GM18498 (cell line): ENCODE measurements around the gene EDEM1.

Experiments
- ATAC-seq: cut with Tn5 transposase; IDR thresholded peaks from one replicate; pipeline ENCODE4 v1.9.1; 2021; ENCODE audit warnings: mild to moderate bottlenecking, moderate library complexity; ENCODE audit not compliant: unreplicated experiment

The EDEM1 gene

DNA sequence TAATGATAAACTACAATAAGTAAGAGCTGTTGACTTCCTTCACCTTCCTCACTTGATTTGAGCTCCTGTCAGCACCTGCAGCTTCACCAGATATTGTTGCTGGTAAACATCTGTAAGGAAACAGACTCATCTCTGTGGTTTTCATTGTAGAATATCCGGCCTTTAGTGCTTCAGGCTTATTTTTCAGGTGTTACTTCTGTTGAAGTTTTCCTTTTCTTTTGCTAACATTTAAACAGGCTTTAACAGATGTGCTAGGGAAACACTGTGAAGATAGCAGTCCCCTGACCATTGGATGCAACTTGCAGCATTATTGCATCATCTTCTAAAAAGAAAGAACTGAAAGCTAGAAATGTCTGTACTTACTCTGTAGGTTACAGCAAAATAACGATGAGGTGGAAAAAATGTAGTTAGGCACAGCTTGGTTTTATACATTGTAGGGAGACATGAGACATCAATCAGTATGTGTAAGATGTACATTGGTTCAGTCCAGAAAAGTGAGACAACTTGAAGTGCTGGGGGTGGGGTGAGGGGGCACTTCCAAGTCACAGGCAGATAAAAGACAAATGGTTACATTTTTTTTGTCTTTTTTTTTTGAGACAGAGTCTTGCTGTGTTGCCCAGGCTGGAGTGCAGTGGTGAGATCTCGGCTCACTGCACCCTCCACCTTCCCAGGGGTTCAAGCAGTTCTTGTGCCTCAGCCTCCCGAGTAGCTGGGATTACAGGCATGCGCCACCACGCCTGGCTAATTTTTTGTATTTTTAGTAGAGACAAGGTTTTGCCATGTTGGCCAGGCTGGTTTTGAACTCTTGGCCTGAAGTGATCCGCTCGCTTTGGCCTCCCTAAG lies 10.2 kb downstream of the EDEM1 start:
- peak; percentile 63 for ATAC-seq

- ATAC-seq, result no peak
Measured at GRCh38 chr3:5198313-5198677, 10.8 kb downstream of the EDEM1 start.

DNA sequence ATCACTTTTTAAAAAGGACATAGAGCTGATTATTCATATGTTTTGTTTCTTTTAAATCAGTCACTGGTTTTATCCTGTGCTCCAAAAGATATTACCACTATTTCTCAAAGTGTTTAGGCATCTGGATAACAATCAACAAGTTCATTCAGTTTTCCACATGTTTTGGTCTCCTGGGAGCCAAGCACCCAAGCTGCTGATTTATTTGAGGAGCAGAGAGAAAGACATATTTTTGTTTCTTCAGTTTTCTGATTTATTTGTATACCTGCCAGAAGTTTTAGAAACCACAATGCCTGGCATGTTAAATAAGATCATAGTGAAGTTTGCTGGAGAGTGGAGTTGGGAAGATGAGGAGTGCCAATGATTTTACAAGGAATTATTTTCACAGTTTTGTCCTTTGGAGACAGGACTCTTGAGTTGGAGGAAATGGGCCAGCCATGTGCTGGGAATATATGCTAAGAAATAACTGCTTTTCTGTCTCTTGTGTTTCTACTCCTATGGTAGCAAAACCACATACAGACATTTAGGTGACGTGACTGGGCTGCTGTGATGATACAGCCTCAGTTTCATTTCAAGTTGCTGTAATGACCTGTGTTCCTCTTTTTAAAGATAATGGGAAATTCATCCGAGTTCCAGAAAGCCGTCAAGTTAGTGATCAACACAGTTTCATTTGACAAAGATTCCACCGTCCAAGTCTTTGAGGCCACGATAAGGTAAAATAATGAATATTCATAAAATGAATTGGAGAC lies 11.7 kb downstream of the EDEM1 start:
- ATAC-seq, result peak; percentile 37

DNA sequence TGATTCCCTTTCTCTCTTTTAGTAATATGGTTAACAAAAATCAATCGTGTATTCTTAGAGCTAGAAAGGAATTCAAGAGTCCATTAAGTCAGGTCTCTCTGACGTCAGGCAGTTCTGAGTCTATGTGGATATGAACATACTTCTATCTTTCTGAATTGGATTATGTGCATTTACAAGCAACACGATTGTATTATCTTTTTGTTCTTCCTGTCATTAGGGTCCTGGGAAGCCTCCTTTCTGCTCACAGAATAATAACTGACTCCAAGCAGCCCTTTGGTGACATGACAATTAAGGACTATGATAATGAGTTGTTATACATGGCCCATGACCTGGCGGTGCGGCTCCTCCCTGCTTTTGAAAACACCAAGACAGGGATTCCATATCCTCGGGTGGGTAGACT lies 14.0 kb downstream of the EDEM1 start:
- ATAC-seq, result no peak

DNA sequence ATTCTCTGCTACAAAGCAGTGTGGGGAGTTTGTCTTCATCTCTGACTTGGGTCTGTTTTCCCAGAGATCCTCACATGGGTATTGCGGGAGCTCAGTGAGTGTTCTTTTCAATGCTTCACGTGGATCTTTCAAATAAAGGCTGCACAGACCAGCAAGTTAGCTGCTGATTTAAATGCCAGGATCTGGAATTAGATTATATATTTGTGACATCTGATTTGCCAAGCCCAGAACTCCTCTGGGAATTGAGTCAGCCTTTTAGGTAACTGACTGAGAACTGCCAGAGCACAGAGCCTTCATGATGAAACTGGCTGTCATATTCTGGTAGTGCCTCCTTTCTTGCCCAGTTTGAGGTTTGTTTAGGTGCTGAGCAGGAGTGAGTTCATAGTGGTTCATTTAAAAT lies 14.7 kb downstream of the EDEM1 start:
- ATAC-seq, result no peak

DNA sequence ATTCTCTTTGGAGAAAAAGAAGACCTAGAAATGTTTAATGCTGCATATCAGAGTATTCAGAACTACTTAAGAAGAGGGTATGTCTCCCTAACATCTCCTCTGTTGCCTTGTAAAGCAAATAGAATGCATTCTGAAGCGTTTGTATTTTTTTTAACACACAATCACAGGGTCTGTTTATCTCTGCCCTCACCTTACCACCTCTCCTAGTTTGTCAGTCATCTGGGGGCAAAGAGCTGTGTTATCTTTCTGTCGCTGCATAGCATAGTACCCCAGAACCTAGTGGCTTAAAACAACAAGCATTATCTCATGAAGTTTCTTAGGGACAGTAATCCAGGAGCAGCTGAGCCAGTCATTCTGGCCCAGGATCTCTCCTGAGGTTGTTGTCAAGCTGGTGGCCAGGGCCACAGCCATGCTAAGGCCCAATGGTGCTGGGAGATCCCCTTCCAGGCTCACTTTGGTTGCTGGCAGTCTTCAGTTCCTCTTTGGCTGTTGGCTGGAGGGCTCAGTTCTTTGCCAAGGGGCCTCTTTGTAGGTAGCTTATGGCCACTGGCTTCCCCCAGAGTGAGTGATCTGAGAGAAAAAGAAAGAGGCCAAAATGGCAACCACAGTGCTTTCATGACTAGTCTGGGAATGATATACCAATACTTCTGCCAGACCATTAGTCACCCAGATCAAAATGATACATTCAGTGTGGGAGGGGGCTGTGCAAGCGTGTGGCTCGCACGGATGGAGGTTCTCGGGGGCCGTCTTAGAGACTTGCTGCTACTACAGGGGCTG lies 17.8 kb downstream of the EDEM1 start:
- ATAC-seq, result peak; percentile 99

- no peak for ATAC-seq
Measured at GRCh38 chr3:5210926-5211325, 23.4 kb downstream of the EDEM1 start.

GRCh38 chr3:5212628-5213573 lies 25.4 kb downstream of the EDEM1 start:
- no peak for ATAC-seq

DNA sequence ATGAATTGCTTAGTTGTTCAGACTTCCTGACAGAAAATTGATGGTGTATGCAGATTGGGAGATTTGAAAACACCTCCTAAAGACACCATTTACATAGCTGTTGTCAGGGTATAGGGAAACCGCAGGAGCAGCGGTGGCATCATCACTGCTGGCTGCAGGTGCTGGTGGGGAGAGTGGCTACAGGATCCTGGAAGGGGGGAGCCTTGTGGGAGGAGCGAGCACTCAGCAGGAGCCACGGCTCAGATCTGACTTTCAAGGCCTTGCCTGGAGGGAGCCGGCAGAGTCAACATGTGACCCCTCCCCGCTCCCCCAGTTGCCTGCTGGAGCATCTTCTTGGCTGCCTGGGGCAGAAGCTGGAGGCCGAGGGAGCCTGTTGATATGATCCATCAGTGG lies 26.1 kb downstream of the EDEM1 start:
- no peak for ATAC-seq

DNA sequence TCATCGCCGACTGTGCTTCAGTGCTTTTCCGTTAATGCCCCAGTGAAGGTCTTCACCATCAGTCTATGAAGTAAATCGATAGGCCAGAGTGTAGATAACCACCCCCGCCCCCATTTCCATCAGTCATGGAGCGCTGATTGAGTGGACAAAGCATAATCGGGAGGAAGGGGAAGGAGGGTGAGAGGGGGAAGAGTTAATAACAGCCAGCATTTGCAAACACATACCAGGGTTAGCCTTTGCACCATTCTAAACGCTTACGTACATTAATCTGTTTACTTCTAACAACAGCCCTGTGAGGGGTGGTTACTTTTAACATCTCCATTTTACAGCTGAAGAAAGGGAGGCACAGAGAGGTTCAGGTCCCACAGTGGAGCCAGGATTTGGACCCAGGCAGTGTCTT lies 26.8 kb downstream of the EDEM1 start:
- no peak for ATAC-seq

GRCh38 chr3:5217824-5218595 lies 30.5 kb downstream of the EDEM1 start:
- ATAC-seq, result no peak

DNA sequence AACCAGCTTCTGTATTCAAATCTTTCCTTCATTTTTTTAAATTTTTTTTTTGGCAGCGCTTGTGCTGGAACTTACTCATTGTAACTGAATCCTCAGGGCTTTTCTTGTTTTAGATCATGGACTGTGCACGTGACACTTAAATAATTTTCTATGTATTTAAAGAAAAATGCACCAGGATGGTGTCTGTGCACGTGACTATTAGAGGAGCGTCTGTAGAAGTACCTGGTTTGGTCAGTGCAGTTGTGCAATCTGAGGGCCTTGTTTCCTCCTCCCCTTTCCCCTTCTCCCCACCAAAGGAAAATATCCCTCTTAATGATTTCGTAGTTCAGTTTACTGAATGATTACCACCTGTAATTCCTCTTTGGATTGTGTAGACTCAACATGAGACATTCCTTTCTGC lies 31.3 kb downstream of the EDEM1 start:
- no peak for ATAC-seq

DNA sequence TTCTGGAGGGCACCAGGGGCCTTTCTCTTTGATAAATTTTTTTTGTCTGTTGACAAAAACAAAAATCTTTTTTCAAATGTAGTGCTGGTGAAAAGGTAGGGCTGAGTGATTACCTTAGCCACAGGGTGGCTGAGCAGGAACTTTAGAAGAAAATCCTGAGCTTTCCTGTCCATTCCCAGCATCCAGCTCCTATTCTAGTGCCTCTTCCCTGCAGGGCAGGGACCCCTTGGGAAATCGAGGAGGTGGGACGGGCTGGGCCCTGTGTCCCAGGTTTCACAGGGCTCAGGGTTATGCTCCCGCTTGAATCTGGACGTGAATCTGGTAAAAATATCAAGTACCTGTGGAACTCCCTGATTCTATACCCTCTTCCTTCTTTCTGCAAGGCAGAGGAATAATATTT lies 31.7 kb downstream of the EDEM1 start:
- no peak for ATAC-seq

DNA sequence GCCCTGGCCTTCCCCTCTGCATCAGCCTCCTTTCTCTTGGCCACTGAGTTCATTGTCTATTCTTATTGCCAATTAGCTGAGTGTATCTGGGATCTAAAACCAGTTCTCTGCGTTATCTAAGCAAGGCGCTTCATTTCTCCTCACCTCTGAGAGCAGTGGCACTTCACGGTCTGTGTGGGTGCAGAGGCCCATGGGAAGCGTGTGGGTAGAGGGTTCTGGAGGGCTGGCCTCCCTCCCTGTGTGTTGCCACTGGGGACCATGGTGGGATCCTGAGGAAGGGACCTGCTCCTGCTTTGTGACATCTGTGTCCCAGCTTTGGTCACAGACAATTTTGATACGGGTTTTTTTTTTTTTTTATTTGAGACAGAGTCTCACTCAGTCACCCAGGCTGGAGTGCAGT lies 32.7 kb downstream of the EDEM1 start:
- no peak for ATAC-seq

DNA sequence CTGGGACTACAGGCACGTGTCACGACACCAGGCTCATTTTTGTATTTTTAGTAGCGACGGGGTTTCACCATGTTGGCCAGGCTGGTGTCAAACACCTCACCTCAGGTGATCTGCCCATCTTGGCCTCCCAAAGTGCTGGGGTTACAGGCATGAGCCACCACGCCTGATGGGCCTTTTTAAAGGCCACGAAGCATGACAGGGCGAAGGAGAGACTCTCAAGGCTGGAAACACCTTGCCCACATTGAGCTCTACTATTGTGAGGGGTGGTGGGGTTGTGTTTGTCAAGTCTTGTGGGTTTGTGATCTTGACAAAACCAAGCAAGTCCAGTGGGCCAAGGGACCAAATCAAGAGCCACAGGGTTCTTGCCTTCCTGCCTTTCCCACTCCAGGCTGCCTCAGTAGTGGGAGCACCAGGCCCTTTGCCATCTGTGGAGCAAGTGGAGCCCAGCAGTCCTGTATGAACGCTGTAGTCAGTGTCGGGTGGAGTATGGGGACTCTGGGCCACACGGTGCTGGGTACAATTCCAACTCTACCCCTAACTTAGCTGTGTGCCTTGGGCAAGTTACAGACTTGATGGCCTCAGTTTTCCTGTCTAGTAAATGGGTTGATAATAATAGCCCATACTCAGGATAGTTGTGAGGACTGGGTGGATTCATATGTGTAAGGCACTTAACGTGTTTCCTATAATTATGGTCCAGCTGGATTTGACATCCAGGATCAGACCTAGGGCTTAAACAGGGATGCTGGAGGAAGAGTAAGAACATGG lies 33.3 kb downstream of the EDEM1 start:
- no peak for ATAC-seq

GRCh38 chr3:5221701-5222100 lies 34.2 kb downstream of the EDEM1 start:
- ATAC-seq, result no peak

DNA sequence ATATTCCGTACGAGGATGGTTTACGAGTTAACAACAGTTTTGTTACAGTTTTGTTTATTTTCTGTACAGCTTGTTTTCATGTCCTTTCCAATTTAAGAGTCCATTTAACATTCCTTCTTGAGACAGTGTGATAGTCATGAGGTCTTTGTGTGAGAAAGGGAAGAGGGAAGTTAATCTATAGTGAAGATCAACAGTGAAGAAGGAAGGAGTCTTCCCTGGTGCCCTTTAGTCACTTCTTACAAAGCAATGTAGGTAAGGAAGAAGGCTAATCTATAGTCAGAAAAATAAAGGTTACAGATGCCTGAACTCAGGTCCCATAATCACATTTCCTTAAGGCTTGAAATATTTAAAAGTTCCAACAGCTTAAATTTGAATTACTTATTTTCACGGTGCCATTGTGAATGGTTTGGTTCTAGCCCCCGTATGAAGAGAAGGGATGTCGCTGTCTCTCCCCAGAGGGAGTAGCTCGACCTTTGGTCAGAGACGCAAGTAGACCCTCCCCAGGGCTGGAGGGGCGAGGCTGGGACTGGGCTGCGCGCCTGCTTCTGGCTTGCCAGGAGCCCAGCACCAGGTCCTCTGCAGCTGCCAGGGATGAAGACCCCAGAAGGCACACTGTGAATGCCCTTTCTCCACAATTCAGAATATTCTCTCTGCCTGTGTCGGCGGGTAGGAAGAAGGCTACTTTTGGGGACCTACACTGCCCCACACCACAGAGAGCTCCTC lies 34.9 kb downstream of the EDEM1 start:
- no peak for ATAC-seq

DNA sequence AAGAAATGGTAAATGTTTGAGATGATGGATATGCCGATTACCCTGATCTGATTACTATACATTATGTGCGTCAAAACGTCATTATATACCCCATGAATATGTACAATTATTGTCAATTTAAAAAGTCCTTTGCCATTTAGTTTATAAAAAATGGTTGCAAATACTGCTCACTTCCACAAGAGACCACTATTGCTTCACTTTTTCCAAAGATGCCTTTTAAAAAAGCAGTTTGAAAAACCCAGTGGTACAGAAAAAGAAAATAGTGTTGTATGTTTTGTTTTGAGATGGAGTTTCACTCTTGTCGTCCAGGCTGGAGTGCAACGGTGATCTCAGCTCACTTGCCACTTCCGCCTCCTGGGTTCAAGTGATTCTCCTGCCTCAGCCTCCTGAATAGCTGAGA lies 39.3 kb downstream of the EDEM1 start:
- no peak for ATAC-seq
